ENCODE results near the gene FNBP1. TPM values are rescaled to one million over a fixed set of nuclear protein-coding genes. Genes with fewer than 3 reads are reported as not detected.

Gene FNBP1
- total RNA-seq, 2 experiments from 2014 or later, result 266 to 268 TPM

DNA sequence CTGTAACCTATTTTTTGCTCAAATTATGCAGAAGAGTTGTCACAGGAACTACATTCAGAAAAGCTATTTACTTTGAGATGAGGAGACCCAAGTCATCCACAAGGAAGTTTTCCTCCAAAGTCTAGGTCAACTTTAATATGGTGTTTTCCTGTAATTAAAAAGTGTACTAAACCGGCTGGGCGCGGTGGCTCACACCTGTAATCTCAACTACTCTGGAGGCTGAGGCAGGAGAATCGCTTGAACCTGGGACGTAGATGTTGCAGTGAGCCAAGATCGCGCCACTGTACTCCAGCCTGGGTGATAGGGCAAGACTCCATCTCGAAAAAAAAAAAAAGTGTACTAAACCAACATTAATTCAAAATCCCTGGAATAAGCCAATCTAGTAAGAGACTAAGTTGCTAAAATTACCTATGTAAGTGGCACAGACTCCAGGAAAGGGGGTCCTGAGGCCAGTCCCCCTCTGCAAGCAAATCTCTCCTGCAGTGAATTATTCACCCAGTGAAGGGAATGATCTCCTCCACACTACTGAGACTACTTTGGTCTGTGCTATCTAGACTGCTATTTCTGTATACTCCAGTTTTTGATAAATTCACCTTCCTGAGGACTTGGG is 38.9 kb downstream of the FNBP1 start:
- Mint-ChIP-seq H3K27ac (peak overlapping the region; percentile 69), H3K4me1 (ENCODE audit: low read depth) (peaks cover 65% of the 10 kb centered on the region), H3K36me3 (ENCODE audit: low read depth) (peaks cover 66% of the 10 kb centered on the region), H3K9me3 (no peaks in the 10 kb centered on the region), H3K4me3 (no peak overlapping the region), H3K27me3 (no peaks in the 10 kb centered on the region)
- TF ChIP-seq, protein P1, sequence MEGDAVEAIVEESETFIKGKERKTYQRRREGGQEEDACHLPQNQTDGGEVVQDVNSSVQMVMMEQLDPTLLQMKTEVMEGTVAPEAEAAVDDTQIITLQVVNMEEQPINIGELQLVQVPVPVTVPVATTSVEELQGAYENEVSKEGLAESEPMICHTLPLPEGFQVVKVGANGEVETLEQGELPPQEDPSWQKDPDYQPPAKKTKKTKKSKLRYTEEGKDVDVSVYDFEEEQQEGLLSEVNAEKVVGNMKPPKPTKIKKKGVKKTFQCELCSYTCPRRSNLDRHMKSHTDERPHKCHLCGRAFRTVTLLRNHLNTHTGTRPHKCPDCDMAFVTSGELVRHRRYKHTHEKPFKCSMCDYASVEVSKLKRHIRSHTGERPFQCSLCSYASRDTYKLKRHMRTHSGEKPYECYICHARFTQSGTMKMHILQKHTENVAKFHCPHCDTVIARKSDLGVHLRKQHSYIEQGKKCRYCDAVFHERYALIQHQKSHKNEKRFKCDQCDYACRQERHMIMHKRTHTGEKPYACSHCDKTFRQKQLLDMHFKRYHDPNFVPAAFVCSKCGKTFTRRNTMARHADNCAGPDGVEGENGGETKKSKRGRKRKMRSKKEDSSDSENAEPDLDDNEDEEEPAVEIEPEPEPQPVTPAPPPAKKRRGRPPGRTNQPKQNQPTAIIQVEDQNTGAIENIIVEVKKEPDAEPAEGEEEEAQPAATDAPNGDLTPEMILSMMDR (IDR thresholded peaks at IDR 0.05), result no peak
- CTCF ChIA-PET, result no interaction called here
- ATAC-seq (no peak), DNase-seq (no peak)
- POLR2A ChIA-PET, result interaction anchor here (0.6 to 3.8 kb wide), 4 partner anchors 10 to 38 kb away, joined by 3 to 24 read pairs (median 5); no protein-coding TSS in a partner anchor
- intact Hi-C loops (cut with micrococcal nuclease), result no loop called here

DNA sequence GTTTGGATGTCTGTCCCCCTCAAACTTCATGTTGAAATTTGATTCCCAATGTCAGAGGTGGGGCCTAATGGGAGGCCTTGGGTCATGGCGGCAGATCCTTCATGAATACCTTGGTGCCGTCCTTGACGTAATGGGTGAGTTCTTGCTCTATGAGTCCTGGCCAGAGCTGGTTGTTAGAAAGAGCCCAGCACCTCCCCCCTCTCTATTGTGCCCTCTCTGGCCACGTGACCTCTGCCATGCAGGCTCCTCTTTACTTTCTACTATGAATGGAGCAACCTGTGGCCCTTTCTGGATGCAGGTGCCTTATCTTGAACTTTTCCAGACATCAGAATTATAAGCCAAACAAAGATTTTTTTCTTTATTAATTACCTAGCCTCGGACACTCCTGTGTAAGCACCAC is 40.7 kb downstream of the FNBP1 start:
- ATAC-seq (no peak), DNase-seq (no peak)
- Mint-ChIP-seq H3K4me1 (ENCODE audit: low read depth) (peaks cover 59% of the 10 kb centered on the region), H3K4me3 (no peak overlapping the region), H3K36me3 (ENCODE audit: low read depth) (peaks cover 66% of the 10 kb centered on the region), H3K9me3 (no peaks in the 10 kb centered on the region), H3K27me3 (no peaks in the 10 kb centered on the region), H3K27ac (peak overlapping the region; percentile 76)
- TF ChIP-seq, protein P1 (IDR thresholded peaks at IDR 0.05), result no peak
- ChIA-PET CTCF (no interaction called here), POLR2A (interaction anchor here (0.6 to 3.8 kb wide), 5 partner anchors 9 to 36 kb away, joined by 3 to 24 read pairs (median 3); no protein-coding TSS in a partner anchor)
- intact Hi-C loops (cut with micrococcal nuclease), result no loop called here

DNA sequence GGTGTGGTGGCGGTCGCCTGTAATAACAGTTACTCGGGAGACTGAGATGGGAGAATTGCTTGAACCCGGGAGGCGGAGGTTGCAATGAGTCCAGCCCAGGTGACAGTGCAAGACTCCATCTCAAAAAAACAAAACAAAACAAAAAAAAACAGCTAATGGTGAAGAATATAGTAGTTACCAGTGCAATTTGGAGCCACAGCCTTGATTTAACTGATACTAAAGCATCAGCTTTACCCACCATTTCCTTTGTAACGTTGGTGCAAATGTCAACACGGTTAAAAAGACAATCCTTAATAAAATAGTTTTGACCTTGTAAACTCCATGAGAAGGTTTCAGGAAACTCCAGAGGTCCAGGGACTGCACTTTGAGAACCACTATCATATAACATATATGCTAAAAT is 41.8 kb downstream of the FNBP1 start:
- TF ChIP-seq, protein P1 (IDR thresholded peaks at IDR 0.05), result no peak
- DNase-seq (no peak), ATAC-seq (no peak)
- ChIA-PET POLR2A (interaction anchor here (0.7 to 12.9 kb wide), 8 partner anchors 8 to 127 kb away, joined by 3 to 110 read pairs (median 4); partner anchors contain the start of gene FNBP1), CTCF (interaction anchor here (1.4 to 1.6 kb wide), 3 partner anchors 9 to 31 kb away, joined by 3 to 8 read pairs (median 4); no protein-coding TSS in a partner anchor)
- Mint-ChIP-seq H3K4me1 (ENCODE audit: low read depth) (peaks cover 58% of the 10 kb centered on the region), H3K27me3 (no peaks in the 10 kb centered on the region), H3K4me3 (no peak overlapping the region), H3K27ac (peak overlapping the region; percentile 80), H3K36me3 (ENCODE audit: low read depth) (peaks cover 64% of the 10 kb centered on the region), H3K9me3 (no peaks in the 10 kb centered on the region)
- intact Hi-C loops (cut with micrococcal nuclease), result no loop called here

DNA sequence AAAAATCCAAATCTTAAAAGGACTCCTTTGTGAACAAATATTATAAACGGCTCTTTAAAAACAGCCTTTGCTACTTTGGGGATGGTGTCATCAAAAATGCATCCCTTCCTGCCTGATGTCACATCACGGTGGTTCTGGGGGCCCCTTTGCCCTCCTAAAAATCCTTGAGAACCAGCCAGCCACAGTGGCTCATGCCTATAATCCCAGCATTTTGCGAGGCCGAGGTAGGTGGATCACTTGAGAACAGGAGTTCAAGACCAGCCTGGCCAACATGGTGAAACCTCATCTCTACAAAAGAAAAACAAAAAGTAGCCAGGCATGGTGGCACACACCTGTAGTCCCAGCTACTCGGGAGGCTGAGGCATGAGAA is 43.9 kb downstream of the FNBP1 start:
- H3K27ac Mint-ChIP-seq, result peak overlapping the region; percentile 90
- H3K4me1 Mint-ChIP-seq (ENCODE audit: low read depth), result peaks cover 64% of the 10 kb centered on the region
- DNase-seq (no peak), ATAC-seq (no peak)
- peaks cover 66% of the 10 kb centered on the region for H3K36me3 Mint-ChIP-seq (ENCODE audit: low read depth)
- intact Hi-C loops (cut with micrococcal nuclease), result no loop called here
- ChIA-PET CTCF (interaction anchor here (0.9 to 1.7 kb wide), 6 partner anchors 9 to 160 kb away, joined by 3 to 6 read pairs (median 4); no protein-coding TSS in a partner anchor), POLR2A (interaction anchor here (0.7 to 12.9 kb wide), 8 partner anchors 8 to 107 kb away, joined by 3 to 110 read pairs (median 4); partner anchors contain the start of genes FNBP1 and GPR107)
- no peaks in the 10 kb centered on the region for H3K9me3 Mint-ChIP-seq
- TF ChIP-seq, protein P1 (IDR thresholded peaks at IDR 0.05), result no peak
- H3K27me3 Mint-ChIP-seq, result no peaks in the 10 kb centered on the region
- peak overlapping the region; percentile 16 for H3K4me3 Mint-ChIP-seq
